HG03457 (cell line): ENCODE data around the gene LGALS16.
"Not testable (repeated sequence)": the region's sequence is repeated elsewhere in the genome, so short reads cannot be mapped to it uniquely, and the experiment has no call there.

Experiments used
- ATAC-seq: cut with Tn5 transposase; IDR thresholded peaks from one replicate; pipeline ENCODE4 v1.9.1; 2021; ENCODE audit warnings: moderate number of reproducible peaks; ENCODE audit not compliant: unreplicated experiment

The LGALS16 gene

GRCh38 chr19:39677961-39678889, 22.5 kb downstream of the LGALS16 start:
- ATAC-seq = no peak

- no peak for ATAC-seq
Measured at GRCh38 chr19:39679056-39679790, 23.5 kb downstream of the LGALS16 start.

GRCh38 chr19:39679791-39680168, 24.1 kb downstream of the LGALS16 start:
- ATAC-seq = no peak

GRCh38 chr19:39680593-39680992, 24.9 kb downstream of the LGALS16 start:
- ATAC-seq = no peak

- no peak for ATAC-seq
Measured at GRCh38 chr19:39681416-39681815, 25.7 kb downstream of the LGALS16 start.

GRCh38 chr19:39684267-39684666, 28.6 kb downstream of the LGALS16 start:
- ATAC-seq = no peak

GRCh38 chr19:39686739-39687138, 31.0 kb downstream of the LGALS16 start:
- ATAC-seq = no peak

- ATAC-seq = not testable (repeated sequence)
Measured at GRCh38 chr19:39688637-39689036, 32.9 kb downstream of the LGALS16 start.

- ATAC-seq = no peak
Measured at GRCh38 chr19:39692166-39692565, 36.5 kb downstream of the LGALS16 start.

GRCh38 chr19:39692822-39693221, 37.1 kb downstream of the LGALS16 start:
- no peak for ATAC-seq

- ATAC-seq = no peak
Measured at GRCh38 chr19:39695759-39696158, 40.0 kb downstream of the LGALS16 start.

GRCh38 chr19:39696387-39696786, 40.7 kb downstream of the LGALS16 start:
- no peak for ATAC-seq

GRCh38 chr19:39698535-39698934, 42.8 kb downstream of the LGALS16 start:
- ATAC-seq = no peak

- no peak for ATAC-seq
Measured at GRCh38 chr19:39701291-39701690, 45.6 kb downstream of the LGALS16 start.

- no peak for ATAC-seq
Measured at GRCh38 chr19:39704181-39705044, 48.7 kb downstream of the LGALS16 start, which contains the start of gene LGALS14. LGALS14 (plus strand) TSS chr19:39704481; CDS start chr19:39704529, 48 bp downstream.

- ATAC-seq = no peak
Measured at GRCh38 chr19:39705578-39706188, 50.0 kb downstream of the LGALS16 start.

GRCh38 chr19:39708594-39708993, 52.9 kb downstream of the LGALS16 start:
- no peak for ATAC-seq

- no peak for ATAC-seq
Measured at GRCh38 chr19:39709026-39709872, 53.5 kb downstream of the LGALS16 start.
